D341Med (cell line): Measurements from ENCODE around the gene LITAF.
A peak's percentile ranks its signal among the peaks of the same experiment; 100 is the strongest.

ENCODE experiments used
- DNase-seq: peaks from one replicate; pipeline ENCODE4 v3.0.0; 2012; ENCODE audit warnings: low spot score

LITAF gene

GRCh38 chr16:11586856-11587642 lies at the start of gene LITAF:
Gene LITAF, minus strand, starts transcription at chr16:11586919. Its CDS starts 30,189 bp downstream, at chr16:11556730.
- DNase-seq: peak; percentile 69

GRCh38 chr16:11636172-11636721 lies 49.5 kb upstream of the LITAF start:
- DNase-seq: no peak

- DNase-seq: no peak
Observed at GRCh38 chr16:11635679-11636171, 49.0 kb upstream of the LITAF start.

- no peak for DNase-seq
Observed at GRCh38 chr16:11635113-11635652, 48.5 kb upstream of the LITAF start.

- DNase-seq: no peak
Observed at GRCh38 chr16:11634312-11634711, 47.6 kb upstream of the LITAF start.

- DNase-seq: no peak
Observed at GRCh38 chr16:11633113-11633512, 46.4 kb upstream of the LITAF start.

- DNase-seq: no peak
Observed at GRCh38 chr16:11632455-11632939, 45.8 kb upstream of the LITAF start.

GRCh38 chr16:11631214-11631613 lies 44.5 kb upstream of the LITAF start:
- DNase-seq: no peak

GRCh38 chr16:11630768-11631056 lies 44.0 kb upstream of the LITAF start:
- no peak for DNase-seq

GRCh38 chr16:11630046-11630767 lies 43.5 kb upstream of the LITAF start:
- no peak for DNase-seq

- DNase-seq: no peak
Observed at GRCh38 chr16:11629071-11630030, 42.6 kb upstream of the LITAF start.

- DNase-seq: no peak
Observed at GRCh38 chr16:11627822-11628457, 41.2 kb upstream of the LITAF start.

GRCh38 chr16:11627292-11627663 lies 40.6 kb upstream of the LITAF start:
- no peak for DNase-seq

- DNase-seq: no peak
Observed at GRCh38 chr16:11626657-11627291, 40.1 kb upstream of the LITAF start.

- no peak for DNase-seq
Observed at GRCh38 chr16:11625769-11626168, 39.0 kb upstream of the LITAF start.

- no peak for DNase-seq
Observed at GRCh38 chr16:11624636-11625607, 38.2 kb upstream of the LITAF start.

GRCh38 chr16:11624205-11624604 lies 37.5 kb upstream of the LITAF start:
- no peak for DNase-seq

GRCh38 chr16:11621920-11622651 lies 35.4 kb upstream of the LITAF start:
- DNase-seq: no peak

- DNase-seq: no peak
Observed at GRCh38 chr16:11621539-11621919, 34.8 kb upstream of the LITAF start.
